Motor neuron (in vitro differentiated cells): Measurements from ENCODE around the gene CELSR2. TPM values are rescaled to one million over a fixed set of nuclear protein-coding genes. Genes with fewer than 3 reads are reported as not detected.

ENCODE experiments used
- ATAC-seq, 8 experiments: fragments of 200-7000 bp; cut with Tn5 transposase; replicated peaks in 6 of 8; 2 replicates each; pipeline ENCODE4 v1.8.0; 2021; ENCODE audit warnings: mild to moderate bottlenecking in 8 of 8, moderate library complexity in 8 of 8
- H3K27ac ChIP-seq, 2 donors: fragments of 250-450 bp; sonication (Bioruptor Pico); 2 replicates each; pipeline ENCODE4 v1.9.0; 2021; ENCODE audit warnings: antibody characterized with exemption in 2 of 2, mild to moderate bottlenecking in 2 of 2, moderate library complexity in 1 of 2
- H3K4me1 ChIP-seq, 2 donors: fragments of 250-450 bp; sonication (Bioruptor Pico); replicated peaks in 1 of 2; 2 replicates each; pipeline ENCODE4 v1.6.1; 2021; ENCODE audit warnings: antibody characterized with exemption in 2 of 2, mild to moderate bottlenecking in 2 of 2, moderate library complexity in 1 of 2
- H3K4me3 ChIP-seq, 5 donors: fragments of 250-450 bp; sonication (Bioruptor Pico); 2 replicates each; pipeline ENCODE4 v1.9.0; 2021; ENCODE audit warnings: antibody characterized with exemption in 5 of 5, mild to moderate bottlenecking in 5 of 5, moderate library complexity in 4 of 5
- WGBS, 10 experiments: fragments of 450-650 bp; shearing (Covaris generic); methylation state at CpG; one replicate each; pipeline ENCODE4 v1.0.0; 2022; 5-methylcytosine and 5-hydroxymethylcytosine counted together
- in situ Hi-C, 9 experiments: fragments of 400-800 bp; cut with MboI; loops; one replicate each; pipeline ENCODE4 v1.15.0; 2021; ENCODE audit warnings: low sequenced_read_pairs in 9 of 9, low pct_unique_long_range_greater_than_20kb in 2 of 9; ENCODE audit not compliant: unreplicated experiment in 9 of 9
- total RNA-seq, 8 experiments: library from RNA; unstranded; fragments of 300-600 nt; gene quantifications; 2 replicates each; pipeline versions ENCODE4 v1.2.3 to v1.2.4, GENCODE V29; 2022

CELSR2 gene
- total RNA-seq, 8 experiments from 2014 or later: 1.1 to 90.9 (median 43.3) TPM

DNA sequence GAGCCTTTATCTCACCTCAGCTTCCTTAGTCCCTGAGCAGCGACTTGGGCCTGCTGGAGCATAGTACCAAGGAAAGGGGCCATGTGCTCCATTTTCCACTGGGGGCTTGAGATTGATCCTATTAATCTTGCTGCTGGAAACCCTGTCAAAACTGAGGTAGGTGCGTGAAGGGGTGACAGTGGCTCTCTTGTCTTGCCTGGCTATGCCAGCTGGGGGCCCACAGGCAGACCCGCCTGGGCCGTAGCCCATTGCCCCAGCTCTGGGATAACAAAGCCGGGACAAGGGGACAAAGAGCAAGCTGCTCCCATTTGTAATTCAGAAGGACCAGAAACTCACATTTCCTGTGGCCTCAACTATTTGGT is 10.3 kb upstream of the CELSR2 start:
- Histone ChIP-seq H3K4me3 (no peak overlapping the region), H3K27ac (peak overlapping the region; percentile 32 to 76)

DNA sequence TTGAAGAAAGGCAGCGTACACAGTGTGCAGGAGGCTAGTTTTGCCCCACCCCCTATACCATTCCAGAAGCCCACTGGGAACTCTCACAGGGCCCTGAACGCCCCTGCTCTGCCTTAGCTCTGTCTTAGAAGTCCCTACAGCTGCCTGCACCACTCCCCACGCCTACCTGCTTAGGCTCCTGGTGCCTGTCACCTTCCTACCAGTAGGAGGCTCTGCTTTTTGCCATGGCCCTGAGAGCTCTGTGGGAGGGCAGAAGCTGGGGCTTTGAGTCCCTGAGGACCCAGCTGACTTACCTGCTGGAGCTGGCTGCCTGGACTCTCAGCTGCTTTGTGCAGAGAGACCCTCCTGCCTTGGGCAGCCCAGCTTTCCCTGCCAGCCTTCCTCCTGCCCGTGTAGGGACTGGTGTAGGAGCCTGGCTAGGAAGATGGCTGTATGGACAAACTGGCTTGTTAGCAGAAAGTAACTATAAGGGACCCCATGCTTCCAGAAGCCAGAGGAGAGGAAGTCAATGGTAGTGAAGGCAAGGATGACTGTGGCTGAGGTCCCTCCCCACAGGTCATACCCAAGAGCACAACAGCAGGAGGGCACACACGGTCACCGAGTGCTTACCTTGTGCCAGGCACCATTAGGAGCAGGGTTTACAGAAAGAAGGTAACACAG is 9.8 kb upstream of the CELSR2 start:
- Histone ChIP-seq H3K27ac (peak overlapping the region; percentile 32 to 76), H3K4me3 (no peak overlapping the region), H3K4me1 (peaks cover 54 to 56% of the 10 kb centered on the region in 2 donors)
- ATAC-seq: peak; percentile 24 to 78 (median 76)
- in situ Hi-C loops: no loop called here
- 53 to 100% (median 68%) methylated on average over 1 to 6 of the region's 6 CpGs; no CpG with 5 or more reads in 4 of the 10 experiments for WGBS, 10 experiments

More for the DNA sequence above, 10.3 kb upstream of the CELSR2 start:
- peaks cover 51 to 54% of the 10 kb centered on the region in 2 donors for H3K4me1 ChIP-seq
- WGBS, 10 experiments: 70 to 100% (median 73%) methylated on average over 1 to 4 of the region's 5 CpGs; no CpG with 5 or more reads in 5 of the 10 experiments
- in situ Hi-C loops: no loop called here
- peak in 1 of 8 experiments; percentile 12 for ATAC-seq

DNA sequence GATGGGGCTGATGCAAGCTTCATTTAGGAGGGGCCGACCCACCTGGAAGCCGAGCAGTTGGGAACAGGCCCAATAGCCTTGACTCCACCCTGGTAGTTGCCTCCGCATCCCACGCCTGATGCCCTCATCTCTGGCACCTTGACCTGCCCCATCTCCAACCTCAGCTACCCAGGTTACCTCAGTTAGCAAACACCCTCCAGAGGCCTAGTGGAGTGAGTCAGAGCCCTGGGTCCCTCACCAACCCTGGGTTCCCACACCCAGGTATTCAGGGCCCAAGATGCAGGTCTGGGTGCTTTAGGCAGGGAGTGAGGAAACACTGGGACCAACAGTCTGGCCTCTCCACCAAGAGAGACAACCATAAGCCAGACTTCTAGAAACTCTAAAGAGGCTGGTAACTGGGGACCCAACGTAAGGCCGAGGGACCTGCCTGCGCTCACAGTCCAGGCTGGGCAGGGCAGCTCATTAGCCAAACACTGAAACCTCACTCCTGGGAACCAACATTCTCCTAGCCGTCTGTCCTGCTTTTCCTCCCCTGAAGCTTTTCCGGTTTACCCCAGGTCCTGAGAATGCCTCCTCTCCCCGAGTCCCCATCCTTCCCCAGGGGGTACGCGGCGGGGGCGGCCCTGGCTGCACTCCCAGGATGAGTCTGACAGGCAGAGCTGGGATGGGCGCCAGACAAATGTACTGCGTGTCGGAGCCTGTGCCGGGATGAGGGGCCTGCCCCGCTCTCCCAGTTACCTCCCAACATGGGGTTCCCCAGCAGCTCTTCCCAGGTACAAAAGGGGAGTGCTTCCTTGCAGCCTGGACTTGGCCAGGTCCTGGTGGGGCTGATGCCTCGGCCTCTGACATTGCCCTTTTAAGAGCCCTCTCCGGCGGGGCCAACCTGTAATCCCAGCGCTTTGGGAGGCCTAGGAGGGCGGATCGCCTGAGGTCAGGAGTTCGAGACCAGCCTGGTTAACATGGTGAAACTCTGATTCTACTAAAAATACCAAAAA is 8.9 kb upstream of the CELSR2 start:
- Histone ChIP-seq H3K4me1 (peaks cover 54 to 60% of the 10 kb centered on the region in 2 donors), H3K27ac (peak overlapping the region; percentile 32 to 76), H3K4me3 (no peak overlapping the region)
- in situ Hi-C loops: no loop called here
- ATAC-seq: peak in 5 of 8 experiments; percentile 4 to 38 (median 37)
- WGBS, 10 experiments: 0 to 80% (median 50%) methylated on average over 1 to 18 of the region's 26 CpGs; no CpG with 5 or more reads in 2 of the 10 experiments

DNA sequence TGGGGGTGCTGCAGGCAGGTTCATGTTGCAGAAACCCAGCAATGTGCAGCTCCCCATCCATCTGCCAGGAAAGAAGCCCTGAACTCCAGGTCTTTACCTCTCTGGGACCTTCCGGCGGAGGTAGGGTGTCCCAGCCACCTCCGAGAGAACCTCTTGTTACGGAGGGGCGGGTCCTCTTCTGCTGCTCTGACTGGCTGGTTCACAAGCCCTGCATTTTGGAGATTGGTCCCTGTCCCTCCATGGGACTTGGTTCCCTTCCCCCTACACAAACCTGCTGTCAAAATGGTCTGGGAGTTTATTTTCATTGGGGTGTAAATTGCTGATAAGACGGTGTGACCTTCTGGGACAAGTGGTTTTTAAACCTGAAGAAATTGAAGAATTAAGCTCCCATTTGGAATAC is 8.0 kb upstream of the CELSR2 start:
- Histone ChIP-seq H3K27ac (peak overlapping the region; percentile 32 to 76), H3K4me1 (peaks cover 54 to 60% of the 10 kb centered on the region in 2 donors), H3K4me3 (no peak overlapping the region)
- in situ Hi-C loops: no loop called here
- 10 to 98% (median 75%) methylated on average over 1 to 6 of the region's 6 CpGs; no CpG with 5 or more reads in 4 of the 10 experiments for WGBS, 10 experiments
- ATAC-seq: no peak

DNA sequence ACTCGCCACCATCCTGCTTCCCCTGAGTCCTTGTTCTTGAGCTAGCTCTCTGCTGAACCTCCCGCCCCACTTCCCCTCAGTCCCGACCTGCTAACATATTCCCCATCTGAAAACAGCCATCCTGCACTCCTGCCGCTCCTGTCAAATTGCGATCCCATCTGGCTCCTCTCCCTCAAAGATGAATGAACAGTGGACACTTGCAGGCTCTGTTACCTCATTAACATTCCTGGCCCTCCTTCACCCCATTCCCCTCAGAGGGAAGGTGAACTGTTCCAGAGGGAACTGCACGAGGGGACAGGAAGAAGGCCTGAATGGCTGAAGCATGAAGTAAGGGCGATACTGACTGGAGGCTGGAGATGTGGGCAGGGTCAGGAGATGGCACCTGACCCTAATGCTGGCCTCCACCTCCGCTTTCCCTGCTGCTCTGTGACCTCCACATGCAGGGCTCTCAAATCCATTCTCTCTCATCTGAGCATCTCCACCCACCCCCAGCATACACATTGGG is 7.4 kb upstream of the CELSR2 start:
- peaks cover 54 to 61% of the 10 kb centered on the region in 2 donors for H3K4me1 ChIP-seq
- peak in 6 of 8 experiments; percentile 3 to 52 (median 42) for ATAC-seq
- in situ Hi-C loops: no loop called here
- 25 to 100% (median 47%) methylated on average over 1 to 8 of the region's 8 CpGs; no CpG with 5 or more reads in 2 of the 10 experiments for WGBS, 10 experiments
- H3K4me3 ChIP-seq: no peak overlapping the region
- H3K27ac ChIP-seq: peak overlapping the region; percentile 32 to 60

DNA sequence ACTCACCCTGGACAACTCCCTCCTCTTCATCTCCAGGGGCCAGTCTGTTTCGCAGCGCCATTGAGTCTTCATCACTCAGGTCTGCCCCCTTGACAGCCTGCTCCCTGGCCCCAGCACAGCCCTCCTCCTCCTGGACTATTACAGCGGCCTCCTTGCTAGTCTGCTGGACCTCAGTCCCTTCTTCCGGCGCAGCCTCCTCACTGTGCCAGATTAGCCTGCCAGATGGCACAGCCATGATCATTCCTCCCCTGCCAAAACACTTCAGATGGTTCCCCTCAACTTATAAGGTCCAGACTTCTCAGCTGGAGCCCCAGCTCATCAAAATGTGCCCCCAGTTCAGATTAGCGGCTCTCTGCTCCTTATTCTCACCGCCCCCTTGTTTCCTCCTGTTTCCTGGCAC is 7.0 kb upstream of the CELSR2 start:
- Histone ChIP-seq H3K4me3 (no peak overlapping the region), H3K4me1 (peaks cover 54 to 66% of the 10 kb centered on the region in 2 donors)

DNA sequence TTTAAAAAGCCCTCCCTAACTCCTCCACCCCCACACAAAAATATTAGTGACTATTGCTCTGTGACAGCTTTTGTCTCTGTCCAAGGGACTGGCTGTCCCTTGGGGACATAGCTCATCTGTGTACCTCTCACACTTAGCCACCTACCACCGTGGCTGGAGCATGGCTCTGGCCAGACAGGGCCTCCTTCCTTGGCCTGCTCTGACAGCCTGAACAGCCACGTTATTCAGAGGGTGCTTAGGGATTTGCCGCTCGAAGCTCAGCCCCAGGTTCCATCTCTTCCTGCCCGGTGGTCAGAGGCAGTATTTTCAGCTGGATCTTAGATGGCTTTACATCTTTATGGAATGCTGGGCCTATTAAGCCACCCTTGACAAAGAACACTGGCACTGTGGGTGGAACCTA is 6.1 kb upstream of the CELSR2 start:
- H3K27ac ChIP-seq: peak overlapping the region; percentile 23 to 60
- in situ Hi-C loops: no loop called here
- H3K4me3 ChIP-seq: no peak overlapping the region
- 30 to 70% (median 60%) methylated on average over 1 to 5 of the region's 5 CpGs; no CpG with 5 or more reads in 5 of the 10 experiments for WGBS, 10 experiments
- peaks cover 54 to 69% of the 10 kb centered on the region in 2 donors for H3K4me1 ChIP-seq
- peak in 1 of 8 experiments; percentile 13 for ATAC-seq

More for the DNA sequence above, 7.0 kb upstream of the CELSR2 start:
- 14 to 84% (median 81%) methylated on average over 1 to 7 of the region's 7 CpGs; no CpG with 5 or more reads in 3 of the 10 experiments for WGBS, 10 experiments
- in situ Hi-C loops: no loop called here
- peak in 7 of 8 experiments; percentile 3 to 23 (median 11) for ATAC-seq
- peak overlapping the region; percentile 32 to 60 for H3K27ac ChIP-seq

DNA sequence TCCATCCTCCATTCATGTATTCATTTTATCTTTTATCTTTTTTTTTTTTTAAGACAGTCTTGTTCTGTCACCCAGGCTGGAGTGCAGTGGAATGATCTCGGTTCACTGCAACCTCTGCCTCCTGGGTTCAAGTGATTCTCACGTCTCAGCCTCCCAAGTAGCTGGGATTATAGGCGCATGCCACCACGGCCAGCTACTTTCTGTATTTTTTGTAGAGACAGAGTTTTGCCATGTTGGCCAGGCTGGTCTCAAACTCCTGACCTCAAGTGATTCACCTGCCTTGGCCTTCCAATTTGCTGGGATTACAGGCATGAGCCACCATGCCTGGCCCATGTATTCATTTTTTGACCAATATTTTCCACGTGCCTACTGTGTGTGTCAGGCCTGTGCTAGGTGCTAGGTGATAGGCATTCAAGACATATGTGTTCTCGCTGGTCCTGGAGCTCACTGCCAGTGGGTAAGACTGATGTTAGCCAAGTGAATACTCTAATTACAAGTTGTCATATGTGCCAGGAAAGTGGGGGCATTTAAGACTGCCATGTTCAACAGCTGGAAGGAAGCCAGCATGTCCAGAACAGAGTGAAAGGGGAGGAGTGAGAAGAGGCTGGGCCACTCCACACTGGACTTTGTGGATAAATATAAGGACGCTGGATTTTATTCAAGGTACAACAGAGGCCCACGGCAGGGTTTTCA is 5.3 kb upstream of the CELSR2 start:
- Histone ChIP-seq H3K27ac (peak overlapping the region in 1 of 2 donors; percentile 60), H3K4me3 (no peak overlapping the region), H3K4me1 (peaks cover 53 to 76% of the 10 kb centered on the region in 2 donors)
- in situ Hi-C loops: no loop called here
- WGBS, 10 experiments: 36 to 100% (median 94%) methylated on average over 2 to 8 of the region's 8 CpGs; no CpG with 5 or more reads in 1 of the 10 experiments
- no peak for ATAC-seq

DNA sequence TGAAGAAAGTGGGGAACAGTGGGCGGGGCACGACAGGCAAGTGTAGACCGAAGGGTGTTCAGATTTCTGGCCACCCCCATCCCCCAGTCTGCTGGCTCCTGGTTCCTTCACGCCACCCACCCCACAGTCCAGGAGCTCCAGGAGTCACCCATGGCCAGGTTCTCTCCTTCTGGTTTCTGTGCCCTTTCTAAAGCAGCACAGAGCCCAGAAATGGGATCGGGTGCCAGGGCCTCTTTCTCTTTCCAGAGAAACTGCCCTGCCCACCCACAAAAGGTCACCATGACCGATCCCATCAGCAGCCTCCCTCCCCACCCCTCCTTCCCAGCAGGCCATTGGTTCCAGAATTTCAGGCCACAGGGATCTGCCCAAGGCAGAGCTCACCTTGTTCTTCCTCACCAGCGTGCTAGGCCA is 3.2 kb upstream of the CELSR2 start:
- Histone ChIP-seq H3K27ac (no peak overlapping the region), H3K4me3 (no peak overlapping the region), H3K4me1 (peaks cover 43 to 67% of the 10 kb centered on the region in 2 donors)
- 80 to 97% (median 86%) methylated on average over 1 to 6 of the region's 7 CpGs; no CpG with 5 or more reads in 4 of the 10 experiments for WGBS, 10 experiments
- in situ Hi-C loops: no loop called here
- ATAC-seq: no peak

DNA sequence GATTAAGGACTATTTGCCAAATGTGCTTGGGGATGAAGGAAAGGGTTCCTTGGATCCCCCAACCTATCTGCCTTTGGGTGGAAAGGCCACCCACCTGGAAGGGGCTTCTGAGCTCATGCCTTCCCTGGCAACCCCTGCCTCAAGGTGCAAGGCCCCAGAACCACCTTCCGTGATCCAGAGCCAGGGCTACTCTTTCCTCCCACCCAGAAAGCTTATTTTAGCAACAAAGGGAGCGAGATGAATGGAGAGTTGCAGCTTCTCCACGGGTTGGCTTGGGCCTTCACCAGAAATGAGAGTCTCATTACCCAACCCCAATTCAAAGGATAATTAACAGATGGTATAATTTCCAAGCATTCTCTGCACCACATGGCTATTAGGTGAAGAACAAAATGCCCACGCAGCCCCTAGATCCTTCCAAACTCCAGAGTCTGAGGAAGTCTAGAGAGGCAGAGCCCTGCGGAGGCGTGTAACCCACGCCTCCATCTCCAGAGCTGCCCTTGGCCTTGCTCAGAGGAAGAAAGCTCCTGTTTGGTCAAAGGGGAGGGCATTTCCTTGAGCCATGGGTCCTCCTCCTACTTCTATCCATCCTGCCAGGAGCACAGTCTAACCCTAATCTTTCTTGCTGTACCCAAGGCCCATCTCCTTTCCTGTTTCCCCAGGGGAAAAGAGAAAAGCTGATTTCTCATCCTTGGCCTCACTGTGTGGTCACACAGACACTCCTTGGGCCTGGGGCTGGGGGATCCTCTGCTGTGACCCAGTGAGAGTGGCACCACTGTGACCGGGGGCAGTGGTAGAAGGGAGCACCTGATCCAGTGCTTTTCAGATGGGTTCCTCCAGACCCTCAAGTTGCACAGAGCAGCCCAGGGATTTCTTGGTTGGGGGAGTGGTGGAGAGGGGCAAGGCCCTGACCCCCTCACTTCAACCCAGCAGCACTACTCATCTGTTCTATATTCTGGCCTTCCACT is 1.7 kb upstream of the CELSR2 start:
- ATAC-seq: no peak
- Histone ChIP-seq H3K27ac (no peak overlapping the region), H3K4me3 (no peak overlapping the region), H3K4me1 (peaks cover 34 to 59% of the 10 kb centered on the region in 2 donors)
- 54 to 97% (median 78%) methylated on average over 3 to 8 of the region's 8 CpGs; no CpG with 5 or more reads in 2 of the 10 experiments for WGBS, 10 experiments
- in situ Hi-C loops: no loop called here

DNA sequence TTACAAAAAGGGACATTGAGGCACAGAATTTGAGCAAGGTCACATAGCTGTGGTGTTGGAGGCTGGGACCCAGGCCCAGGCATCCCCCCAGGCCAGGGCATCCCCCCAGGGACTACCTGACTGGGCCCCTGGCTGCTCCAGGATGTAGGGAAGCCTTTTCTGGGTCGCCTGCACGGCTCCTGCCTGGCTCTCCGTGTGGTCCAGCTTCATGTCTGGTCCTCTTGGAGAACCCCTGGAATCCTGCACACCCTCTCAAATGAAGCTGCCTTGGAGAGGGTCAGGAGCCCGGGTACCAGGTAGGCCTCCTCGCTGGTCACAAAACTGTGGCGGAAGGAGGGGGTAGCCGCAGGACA is 919 bp upstream of the CELSR2 start:
- Histone ChIP-seq H3K4me3 (no peak overlapping the region), H3K4me1 (peaks cover 34 to 59% of the 10 kb centered on the region in 2 donors), H3K27ac (no peak overlapping the region)
- WGBS, 10 experiments: 60 to 100% (median 90%) methylated on average over 1 to 7 of the region's 7 CpGs; no CpG with 5 or more reads in 5 of the 10 experiments
- no peak for ATAC-seq
- in situ Hi-C loops: no loop called here
